ENCODE data around the gene DMD.

Gene DMD

DNA sequence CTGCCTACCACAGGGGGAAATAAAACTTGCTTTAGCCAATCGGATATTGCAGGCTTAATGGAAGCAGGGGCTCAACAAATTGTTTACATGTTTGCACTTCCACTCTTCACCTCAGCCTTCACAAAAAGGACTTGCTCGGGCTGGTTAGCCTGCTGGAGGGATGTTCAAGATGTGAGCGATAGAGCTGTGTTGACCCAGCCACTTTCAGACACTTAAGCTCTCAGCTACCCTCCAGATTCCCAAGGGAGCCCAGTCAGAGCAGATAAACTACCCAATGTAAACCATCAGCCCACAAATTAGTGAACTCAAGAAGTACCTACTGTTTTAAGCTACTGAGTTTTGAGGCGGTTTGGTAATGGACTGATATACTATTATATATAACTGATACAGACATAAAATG, 1631.1 kb downstream of the DMD start:
- peak; percentile 15 for DNase-seq (ENCODE audit: low read depth)
- TF ChIP-seq, protein P1, sequence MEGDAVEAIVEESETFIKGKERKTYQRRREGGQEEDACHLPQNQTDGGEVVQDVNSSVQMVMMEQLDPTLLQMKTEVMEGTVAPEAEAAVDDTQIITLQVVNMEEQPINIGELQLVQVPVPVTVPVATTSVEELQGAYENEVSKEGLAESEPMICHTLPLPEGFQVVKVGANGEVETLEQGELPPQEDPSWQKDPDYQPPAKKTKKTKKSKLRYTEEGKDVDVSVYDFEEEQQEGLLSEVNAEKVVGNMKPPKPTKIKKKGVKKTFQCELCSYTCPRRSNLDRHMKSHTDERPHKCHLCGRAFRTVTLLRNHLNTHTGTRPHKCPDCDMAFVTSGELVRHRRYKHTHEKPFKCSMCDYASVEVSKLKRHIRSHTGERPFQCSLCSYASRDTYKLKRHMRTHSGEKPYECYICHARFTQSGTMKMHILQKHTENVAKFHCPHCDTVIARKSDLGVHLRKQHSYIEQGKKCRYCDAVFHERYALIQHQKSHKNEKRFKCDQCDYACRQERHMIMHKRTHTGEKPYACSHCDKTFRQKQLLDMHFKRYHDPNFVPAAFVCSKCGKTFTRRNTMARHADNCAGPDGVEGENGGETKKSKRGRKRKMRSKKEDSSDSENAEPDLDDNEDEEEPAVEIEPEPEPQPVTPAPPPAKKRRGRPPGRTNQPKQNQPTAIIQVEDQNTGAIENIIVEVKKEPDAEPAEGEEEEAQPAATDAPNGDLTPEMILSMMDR (conservative IDR thresholded peaks at IDR 0.05; ENCODE audit: low read depth, low read length), result no peak
- no peak overlapping the region for H3K4me3 ChIP-seq (ENCODE audit: low read depth, low read length)

DNA sequence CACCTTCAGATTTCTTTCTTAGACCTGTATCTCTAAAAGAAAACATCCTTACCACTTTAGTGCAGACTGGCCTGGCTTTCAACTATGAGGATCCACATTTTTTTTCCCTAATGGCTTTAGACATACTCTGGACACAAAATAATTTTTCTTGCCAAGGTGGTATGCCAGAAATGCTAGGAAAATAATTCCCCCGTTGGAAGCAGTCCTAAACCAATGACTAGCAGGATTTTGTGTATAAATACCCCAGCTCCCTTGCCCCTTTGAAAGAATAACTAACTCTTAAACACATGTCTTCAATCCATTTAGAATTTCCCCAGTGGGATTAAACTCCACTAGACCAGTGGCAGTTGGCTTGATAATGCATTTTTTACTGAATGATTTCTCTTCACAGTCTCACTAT, 1639.0 kb downstream of the DMD start:
- TF ChIP-seq, protein P1 (conservative IDR thresholded peaks at IDR 0.05; ENCODE audit: low read depth, low read length), result no peak
- DNase-seq (ENCODE audit: low read depth), result no peak
- no peak overlapping the region for H3K4me3 ChIP-seq (ENCODE audit: low read depth, low read length)

DNA sequence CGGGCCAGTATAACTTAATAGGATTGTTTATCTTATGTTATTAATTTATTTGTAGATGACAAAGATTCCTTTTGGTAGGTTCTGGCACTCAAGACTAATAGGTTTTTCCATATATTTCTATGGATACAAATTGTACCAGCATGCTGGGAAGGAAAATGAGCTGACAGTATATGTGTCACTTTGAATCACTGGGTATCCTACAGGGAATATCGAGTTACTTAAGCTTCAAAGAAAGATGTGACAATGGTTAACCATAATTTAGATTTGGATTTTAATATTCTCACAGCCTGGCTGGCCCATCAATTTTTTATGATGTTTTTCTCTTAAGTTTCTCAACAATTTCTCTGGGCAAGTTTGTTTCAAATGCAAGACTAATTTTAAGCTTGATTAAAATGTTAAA, 1640.7 kb downstream of the DMD start:
- TF ChIP-seq, protein P1 (conservative IDR thresholded peaks at IDR 0.05; ENCODE audit: low read depth, low read length), result no peak
- no peak for DNase-seq (ENCODE audit: low read depth)
- no peak overlapping the region for H3K4me3 ChIP-seq (ENCODE audit: low read depth, low read length)

DNA sequence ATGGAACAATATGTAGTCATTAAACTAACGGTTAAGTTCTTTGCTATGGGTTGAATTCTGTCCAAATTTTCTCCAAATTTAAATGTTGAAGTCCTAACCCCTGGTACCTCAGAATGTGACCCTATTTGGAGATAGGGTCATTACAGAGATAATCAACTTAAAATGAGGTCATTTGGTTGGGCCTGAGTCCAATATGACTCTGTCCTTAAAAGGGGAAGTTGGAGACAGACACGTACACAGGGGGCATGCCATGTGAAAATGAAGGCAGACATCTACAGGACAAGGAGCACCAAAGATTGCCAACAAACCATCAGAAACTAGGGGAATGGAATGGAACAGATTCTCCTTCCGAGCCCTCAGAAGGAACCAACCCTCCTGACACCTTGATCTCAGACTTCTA, 1647.6 kb downstream of the DMD start:
- no peak overlapping the region for H3K4me3 ChIP-seq (ENCODE audit: low read depth, low read length)
- TF ChIP-seq, protein P1 (conservative IDR thresholded peaks at IDR 0.05; ENCODE audit: low read depth, low read length), result no peak
- DNase-seq (ENCODE audit: low read depth), result no peak

DNA sequence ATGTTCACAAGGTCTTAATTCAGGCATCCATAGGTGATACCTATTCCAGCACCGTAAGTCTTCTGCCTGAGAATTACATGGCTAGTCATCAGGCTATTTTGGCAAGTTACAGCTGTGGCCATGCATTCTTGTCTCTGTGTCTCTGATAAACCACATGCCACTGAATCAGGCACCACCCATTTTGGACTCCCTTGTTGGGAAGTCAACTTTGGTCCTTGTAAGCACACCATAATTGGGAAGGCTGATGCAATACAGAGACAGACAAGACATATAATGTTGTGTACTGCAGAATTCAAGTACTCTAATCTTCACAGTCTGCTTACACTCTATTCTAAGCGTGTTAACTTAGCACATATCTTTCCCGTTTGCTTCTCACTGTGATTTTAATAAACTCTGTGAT, 1655.8 kb downstream of the DMD start:
- no peak for DNase-seq (ENCODE audit: low read depth)
- TF ChIP-seq, protein P1 (conservative IDR thresholded peaks at IDR 0.05; ENCODE audit: low read depth, low read length), result no peak
- H3K4me3 ChIP-seq (ENCODE audit: low read depth, low read length), result no peak overlapping the region

DNA sequence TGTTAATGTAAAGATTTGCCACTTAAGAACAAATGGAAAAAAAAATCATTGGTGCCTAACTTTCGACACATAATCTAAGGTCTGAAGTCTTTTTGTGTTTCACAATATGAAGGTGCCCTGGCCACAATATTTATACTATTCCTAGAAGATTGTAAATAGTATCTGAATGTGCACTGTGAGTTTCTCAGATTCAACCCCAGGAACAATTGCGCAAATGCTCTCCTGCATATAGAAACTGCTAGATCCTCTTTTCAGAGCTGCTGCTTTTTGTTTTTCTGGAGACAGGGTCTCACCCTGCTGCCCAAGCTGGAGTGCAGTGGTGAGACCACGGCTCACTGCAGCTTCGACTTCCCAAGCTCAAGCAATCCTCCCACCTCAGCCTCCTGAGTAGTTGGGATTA, 1659.4 kb downstream of the DMD start:
- peak; percentile 51 for DNase-seq (ENCODE audit: low read depth)
- no peak overlapping the region for H3K4me3 ChIP-seq (ENCODE audit: low read depth, low read length)
- TF ChIP-seq, protein P1 (conservative IDR thresholded peaks at IDR 0.05; ENCODE audit: low read depth, low read length), result no peak

GRCh38 chrX:31550158-31550557, 1661.2 kb downstream of the DMD start:
- H3K4me3 ChIP-seq (ENCODE audit: low read depth, low read length), result no peak overlapping the region
- no peak for DNase-seq (ENCODE audit: low read depth)
- TF ChIP-seq, protein P1 (conservative IDR thresholded peaks at IDR 0.05; ENCODE audit: low read depth, low read length), result no peak
